ENCODE data around the gene AGAP1.

AGAP1 gene

GRCh38 chr2:235988271-235989015, 494.6 kb downstream of the AGAP1 start:
- no peak for DNase-seq

- DNase-seq: no peak
Measured at GRCh38 chr2:235989591-235989990, 495.7 kb downstream of the AGAP1 start.

GRCh38 chr2:235990344-235990743, 496.5 kb downstream of the AGAP1 start:
- DNase-seq: no peak

GRCh38 chr2:235992024-235992423, 498.2 kb downstream of the AGAP1 start:
- DNase-seq: no peak

GRCh38 chr2:235996419-235996818, 502.6 kb downstream of the AGAP1 start:
- DNase-seq: no peak

GRCh38 chr2:235999011-235999410, 505.2 kb downstream of the AGAP1 start:
- DNase-seq: no peak

- DNase-seq: no peak
Measured at GRCh38 chr2:236001166-236001828, 507.5 kb downstream of the AGAP1 start.

GRCh38 chr2:236001854-236002253, 508.0 kb downstream of the AGAP1 start:
- DNase-seq: no peak

GRCh38 chr2:236008006-236008405, 514.2 kb downstream of the AGAP1 start:
- no peak for DNase-seq

GRCh38 chr2:236008857-236009256, 515.0 kb downstream of the AGAP1 start:
- DNase-seq: no peak

GRCh38 chr2:236010920-236011685, 517.3 kb downstream of the AGAP1 start:
- no peak for DNase-seq

- no peak for DNase-seq
Measured at GRCh38 chr2:236012155-236012554, 518.3 kb downstream of the AGAP1 start.

- no peak for DNase-seq
Measured at GRCh38 chr2:236014408-236015131, 520.7 kb downstream of the AGAP1 start.

GRCh38 chr2:236015171-236015570, 521.3 kb downstream of the AGAP1 start:
- no peak for DNase-seq

GRCh38 chr2:236016496-236016895, 522.7 kb downstream of the AGAP1 start:
- no peak for DNase-seq

GRCh38 chr2:236017446-236017845, 523.6 kb downstream of the AGAP1 start:
- DNase-seq: no peak

- DNase-seq: no peak
Measured at GRCh38 chr2:236019434-236019833, 525.6 kb downstream of the AGAP1 start.

GRCh38 chr2:236021499-236022057, 527.7 kb downstream of the AGAP1 start:
- DNase-seq: no peak

GRCh38 chr2:236022128-236022527, 528.3 kb downstream of the AGAP1 start:
- DNase-seq: no peak

- DNase-seq: no peak
Measured at GRCh38 chr2:236025892-236026291, 532.0 kb downstream of the AGAP1 start.

GRCh38 chr2:236026841-236027240, 533.0 kb downstream of the AGAP1 start:
- DNase-seq: no peak

- DNase-seq: no peak
Measured at GRCh38 chr2:236028066-236028465, 534.2 kb downstream of the AGAP1 start.

GRCh38 chr2:236033462-236033861, 539.6 kb downstream of the AGAP1 start:
- no peak for DNase-seq
